Gastroesophageal sphincter (tissue), 3 donors: Measurements from ENCODE around the gene STUM.

ENCODE experiments used
- POLR2A ChIP-seq, 2 donors: fragments of 450-650 bp; IDR thresholded peaks; one replicate each; pipeline ENCODE4 v1.6.1; 2017; ENCODE audit warnings: antibody characterized with exemption in 2 of 2, mild to moderate bottlenecking in 2 of 2, moderate library complexity in 1 of 2
- TF ChIP-seq, protein P1 (sequence below), 4 experiments: fragments of 200-600 bp in 2 of 4; fragments of 450-650 bp in 2 of 4; sonication (generic) in 1 of 4; IDR thresholded peaks; one replicate each; pipeline ENCODE4 v1.5.1; 2017 to 2019; ENCODE audit warnings: antibody characterized with exemption in 4 of 4, mild to moderate bottlenecking in 2 of 4, moderate library complexity in 2 of 4

DNA sequence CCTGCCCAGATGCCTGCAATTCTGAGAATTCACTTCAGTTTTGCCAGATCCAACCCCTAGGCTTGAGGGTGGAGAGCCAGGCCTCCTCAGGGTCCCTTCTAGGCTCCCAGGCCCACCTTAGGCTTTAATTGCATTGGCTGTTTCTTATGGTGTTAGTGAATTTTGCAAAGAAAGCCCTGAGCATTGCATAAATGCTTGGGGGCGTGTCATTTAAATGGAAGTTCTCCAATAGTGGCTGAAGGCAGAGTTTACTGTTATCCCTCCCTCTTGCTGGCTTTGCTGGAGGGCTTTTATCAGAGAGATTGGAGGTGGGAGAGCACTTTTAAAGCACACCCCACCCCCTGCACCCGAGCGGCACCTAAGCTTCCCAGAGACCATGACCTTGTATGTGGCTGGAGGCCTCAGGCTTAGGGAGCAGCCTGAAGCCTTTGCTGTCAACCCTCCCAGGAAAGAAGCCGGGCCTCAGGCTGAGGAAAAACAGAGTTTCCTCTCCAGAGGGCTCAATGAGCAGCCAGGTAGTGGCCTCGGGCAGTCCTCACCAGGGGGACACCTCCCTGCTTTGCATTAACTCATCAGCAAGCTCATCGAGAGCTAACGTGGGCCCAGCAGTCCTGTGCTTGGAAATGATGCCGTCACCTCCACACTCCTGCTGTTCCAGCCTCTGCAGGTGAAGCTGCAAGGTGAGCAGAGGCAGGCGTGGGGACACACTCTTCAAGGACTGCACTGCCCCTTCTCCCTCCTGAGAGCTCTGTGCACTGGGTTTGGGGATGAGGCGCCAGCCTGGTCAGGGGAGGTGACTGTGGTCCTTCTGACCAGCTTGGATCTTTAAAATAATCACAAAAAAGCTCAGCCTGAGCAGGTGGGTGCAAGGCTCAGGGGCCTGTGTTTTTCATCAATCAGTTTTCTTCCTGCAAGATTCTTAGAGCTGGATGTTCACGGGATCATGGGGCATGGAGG lies 58.0 kb downstream of the STUM start:
- TF ChIP-seq, protein P1, sequence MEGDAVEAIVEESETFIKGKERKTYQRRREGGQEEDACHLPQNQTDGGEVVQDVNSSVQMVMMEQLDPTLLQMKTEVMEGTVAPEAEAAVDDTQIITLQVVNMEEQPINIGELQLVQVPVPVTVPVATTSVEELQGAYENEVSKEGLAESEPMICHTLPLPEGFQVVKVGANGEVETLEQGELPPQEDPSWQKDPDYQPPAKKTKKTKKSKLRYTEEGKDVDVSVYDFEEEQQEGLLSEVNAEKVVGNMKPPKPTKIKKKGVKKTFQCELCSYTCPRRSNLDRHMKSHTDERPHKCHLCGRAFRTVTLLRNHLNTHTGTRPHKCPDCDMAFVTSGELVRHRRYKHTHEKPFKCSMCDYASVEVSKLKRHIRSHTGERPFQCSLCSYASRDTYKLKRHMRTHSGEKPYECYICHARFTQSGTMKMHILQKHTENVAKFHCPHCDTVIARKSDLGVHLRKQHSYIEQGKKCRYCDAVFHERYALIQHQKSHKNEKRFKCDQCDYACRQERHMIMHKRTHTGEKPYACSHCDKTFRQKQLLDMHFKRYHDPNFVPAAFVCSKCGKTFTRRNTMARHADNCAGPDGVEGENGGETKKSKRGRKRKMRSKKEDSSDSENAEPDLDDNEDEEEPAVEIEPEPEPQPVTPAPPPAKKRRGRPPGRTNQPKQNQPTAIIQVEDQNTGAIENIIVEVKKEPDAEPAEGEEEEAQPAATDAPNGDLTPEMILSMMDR (IDR thresholded peaks at IDR 0.05) = no peak
- no peak for TF ChIP-seq POLR2A (IDR thresholded peaks at IDR 0.05)
